ENCODE measurements around the gene CPEB2.

Gene CPEB2

GRCh38 chr4:15010038-15010585 is 7.8 kb downstream of the CPEB2 start:
- no peak for DNase-seq (ENCODE audit: low spot score)

DNA sequence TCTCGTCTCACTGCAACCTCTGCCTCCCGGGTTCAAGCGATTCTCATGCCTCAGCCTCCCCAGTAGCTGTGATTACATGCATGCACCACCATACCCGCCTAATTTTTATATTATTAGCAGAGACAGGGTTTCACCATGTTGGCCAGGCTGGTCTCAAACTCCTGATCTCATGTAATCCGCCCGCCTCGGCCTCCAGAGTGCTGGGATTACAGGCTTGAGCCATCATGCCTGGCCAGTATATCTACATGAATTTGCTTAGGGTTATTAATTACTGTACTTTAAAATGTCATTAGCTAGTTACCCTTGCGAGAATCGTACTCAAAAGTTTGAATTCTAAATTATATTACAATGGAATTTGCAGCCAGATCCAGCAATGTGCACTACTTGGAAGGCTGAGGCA is 8.9 kb downstream of the CPEB2 start:
- no peak for DNase-seq (ENCODE audit: low spot score)

GRCh38 chr4:15012017-15012788 is 9.9 kb downstream of the CPEB2 start:
- no peak for DNase-seq (ENCODE audit: low spot score)

- DNase-seq (ENCODE audit: low spot score) = no peak
Measured at GRCh38 chr4:15013585-15013984, 11.3 kb downstream of the CPEB2 start.

- no peak for DNase-seq (ENCODE audit: low spot score)
Measured at GRCh38 chr4:15015170-15015569, 12.9 kb downstream of the CPEB2 start.

DNA sequence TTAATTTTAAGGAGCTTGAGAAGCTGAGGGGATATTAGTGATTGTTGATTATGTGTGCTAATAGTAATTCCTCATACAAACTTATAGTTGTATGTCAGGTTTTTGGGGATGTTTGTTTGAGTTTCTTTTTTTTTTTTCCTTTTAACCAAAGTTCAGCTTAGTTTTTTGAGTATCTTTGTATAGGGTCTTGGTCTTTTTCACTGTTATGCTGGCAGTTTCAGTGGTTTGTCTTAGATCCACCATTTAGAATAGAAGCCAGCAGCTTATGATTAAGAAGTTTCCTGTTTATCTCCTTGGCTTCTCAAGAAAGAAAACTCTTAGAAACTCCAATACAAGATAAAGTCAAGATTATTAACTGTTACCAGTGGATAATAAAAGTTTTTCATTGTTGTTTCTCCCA is 16.1 kb downstream of the CPEB2 start:
- DNase-seq (ENCODE audit: low spot score) = no peak

GRCh38 chr4:15020502-15021286 is 18.4 kb downstream of the CPEB2 start:
- DNase-seq (ENCODE audit: low spot score) = no peak

- no peak for DNase-seq (ENCODE audit: low spot score)
Measured at GRCh38 chr4:15021311-15021710, 19.0 kb downstream of the CPEB2 start.

DNA sequence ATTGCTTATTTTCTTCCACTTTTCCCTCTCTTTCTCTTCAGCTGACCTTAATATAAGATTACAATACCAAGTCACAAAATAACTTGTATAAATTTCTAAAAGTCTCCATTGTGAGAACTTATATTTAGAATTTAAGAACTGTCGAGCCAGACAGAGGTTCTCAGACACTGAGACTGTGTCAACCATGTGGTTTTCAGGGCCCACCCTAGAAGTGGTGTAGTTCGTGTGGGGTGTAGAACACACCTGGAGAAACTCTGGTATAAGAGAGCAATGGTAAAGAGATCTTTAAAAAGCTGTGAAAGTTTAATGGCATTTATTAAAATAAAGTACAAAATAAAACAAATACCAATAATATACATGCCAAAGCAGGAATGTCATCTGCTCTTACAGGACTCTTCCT is 19.7 kb downstream of the CPEB2 start:
- no peak for DNase-seq (ENCODE audit: low spot score)

- DNase-seq (ENCODE audit: low spot score) = no peak
Measured at GRCh38 chr4:15024386-15024785, 22.1 kb downstream of the CPEB2 start.

- DNase-seq (ENCODE audit: low spot score) = no peak
Measured at GRCh38 chr4:15025693-15026092, 23.4 kb downstream of the CPEB2 start.

DNA sequence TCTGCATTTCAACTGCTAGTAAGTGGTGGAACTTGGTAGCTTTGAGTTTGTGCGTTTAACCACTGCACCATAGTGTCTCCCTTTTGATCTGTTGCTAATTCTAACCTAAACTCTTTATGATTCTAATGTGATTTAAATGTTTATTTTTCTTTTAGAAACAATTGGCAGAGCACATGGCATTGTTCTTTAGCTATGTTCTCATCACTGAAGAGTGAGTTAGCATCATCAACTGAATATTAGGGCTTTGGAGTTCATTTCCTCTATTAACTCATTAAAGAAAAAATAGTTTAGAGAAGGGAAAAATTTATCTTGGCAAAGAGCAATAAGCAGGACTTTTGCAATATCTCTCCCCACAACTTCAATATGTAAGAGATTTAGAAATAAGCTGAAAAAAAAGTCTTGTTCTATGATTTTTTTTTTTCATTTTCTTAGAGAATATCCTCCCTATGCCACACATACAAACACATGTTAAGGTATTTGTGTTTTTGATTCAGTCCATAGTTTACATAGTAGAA is 25.7 kb downstream of the CPEB2 start:
- no peak for DNase-seq (ENCODE audit: low spot score)

DNA sequence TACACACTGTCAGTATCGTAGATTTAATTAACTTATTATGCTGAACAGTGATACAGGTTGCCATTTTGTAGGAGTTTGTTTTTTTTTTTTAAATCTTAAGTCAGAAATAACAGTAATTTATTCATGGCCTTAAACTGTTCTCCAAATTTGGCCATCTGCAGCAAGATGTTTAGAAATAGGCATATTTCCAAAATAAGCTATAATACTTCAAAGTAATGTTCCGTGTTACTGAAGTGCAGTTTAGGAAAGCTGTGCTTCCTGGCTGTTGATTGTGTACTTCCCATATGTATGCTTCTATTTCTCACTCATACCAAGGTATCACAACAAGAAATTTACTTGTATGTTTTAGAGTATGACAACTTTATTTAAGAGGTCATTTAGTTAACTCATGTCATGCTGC is 28.9 kb downstream of the CPEB2 start:
- no peak for DNase-seq (ENCODE audit: low spot score)

DNA sequence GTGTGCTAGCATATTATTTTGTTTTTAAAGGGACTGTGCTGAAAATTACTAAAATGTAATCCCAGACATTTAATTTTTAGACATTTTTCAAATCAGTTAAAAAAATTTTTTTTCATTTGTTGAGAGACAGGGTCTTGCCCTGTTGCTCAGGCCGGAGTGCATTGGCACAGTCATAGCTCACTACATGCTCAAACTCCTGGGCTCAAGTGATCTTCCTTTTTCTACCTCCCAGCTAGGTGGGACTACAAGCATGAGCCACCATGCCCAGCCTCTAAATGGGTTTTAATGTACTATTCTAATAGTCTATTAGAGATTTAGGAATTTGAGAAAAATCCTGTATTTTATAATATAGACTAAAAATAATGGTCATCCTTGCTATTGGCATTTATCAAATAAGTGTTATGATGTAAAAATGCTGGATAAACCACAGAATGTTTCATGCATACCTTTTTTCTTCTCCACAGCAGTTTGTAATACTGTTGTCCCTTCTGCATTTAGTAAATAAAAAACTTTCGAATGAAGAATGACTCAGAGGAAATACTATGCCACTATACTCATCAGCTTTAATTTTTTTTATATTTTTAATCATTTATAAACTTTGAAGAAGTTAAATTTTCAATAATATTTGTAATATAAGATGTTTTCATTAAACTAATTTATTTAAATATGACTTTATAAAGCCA is 29.9 kb downstream of the CPEB2 start:
- no peak for DNase-seq (ENCODE audit: low spot score)

- DNase-seq (ENCODE audit: low spot score) = no peak
Measured at GRCh38 chr4:15034071-15034764, 31.9 kb downstream of the CPEB2 start.

DNA sequence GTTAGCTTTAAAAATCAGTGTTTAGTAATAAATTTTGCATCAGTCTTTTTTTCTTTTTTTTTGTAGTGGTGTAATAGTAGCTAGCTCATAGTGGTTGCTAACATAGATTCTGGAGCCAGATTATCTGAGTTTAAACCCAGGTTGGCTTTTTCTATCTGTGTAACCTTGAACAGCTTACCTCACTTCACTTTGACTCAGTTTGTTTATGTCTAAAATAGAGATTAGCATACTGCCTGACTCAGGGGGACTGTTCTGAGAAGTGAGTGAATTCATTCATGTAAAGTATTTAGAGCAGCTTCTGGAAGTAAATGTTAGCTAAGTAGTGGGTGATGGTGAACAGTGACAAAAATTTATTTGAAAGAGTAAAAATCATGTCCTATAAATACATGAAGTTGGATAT is 32.9 kb downstream of the CPEB2 start:
- no peak for DNase-seq (ENCODE audit: low spot score)

GRCh38 chr4:15037923-15038541 is 35.8 kb downstream of the CPEB2 start:
- DNase-seq (ENCODE audit: low spot score) = no peak

- no peak for DNase-seq (ENCODE audit: low spot score)
Measured at GRCh38 chr4:15040916-15041463, 38.7 kb downstream of the CPEB2 start.

DNA sequence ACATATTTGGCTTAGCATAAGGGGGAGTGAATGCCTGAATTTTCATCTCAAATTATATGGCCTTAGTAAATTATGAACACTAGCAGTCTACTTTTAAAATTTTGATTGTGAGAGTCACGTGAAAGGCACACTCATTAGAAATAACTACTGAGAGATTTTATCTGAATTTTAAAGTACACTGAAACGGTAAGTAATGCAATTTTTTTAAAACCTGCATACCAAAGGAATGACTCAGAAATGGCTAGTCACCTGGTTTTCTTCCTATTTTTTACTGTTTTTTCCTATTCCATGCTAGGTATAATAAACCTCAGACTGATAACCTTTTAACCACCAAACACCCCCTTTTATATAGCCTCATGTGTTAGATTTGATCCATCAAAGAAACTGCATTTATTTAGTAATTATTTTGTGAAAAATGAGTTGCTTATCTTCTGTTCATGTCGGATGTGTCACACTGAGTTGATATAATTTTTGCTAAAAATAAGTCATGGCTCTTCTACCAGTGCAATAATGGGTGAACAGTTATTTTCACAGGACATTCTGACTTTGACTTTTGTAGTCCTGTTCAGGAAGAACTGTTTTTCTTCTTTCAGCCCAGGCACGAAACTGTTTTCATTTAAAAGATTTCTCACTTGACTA is 40.4 kb downstream of the CPEB2 start:
- no peak for DNase-seq (ENCODE audit: low spot score)

DNA sequence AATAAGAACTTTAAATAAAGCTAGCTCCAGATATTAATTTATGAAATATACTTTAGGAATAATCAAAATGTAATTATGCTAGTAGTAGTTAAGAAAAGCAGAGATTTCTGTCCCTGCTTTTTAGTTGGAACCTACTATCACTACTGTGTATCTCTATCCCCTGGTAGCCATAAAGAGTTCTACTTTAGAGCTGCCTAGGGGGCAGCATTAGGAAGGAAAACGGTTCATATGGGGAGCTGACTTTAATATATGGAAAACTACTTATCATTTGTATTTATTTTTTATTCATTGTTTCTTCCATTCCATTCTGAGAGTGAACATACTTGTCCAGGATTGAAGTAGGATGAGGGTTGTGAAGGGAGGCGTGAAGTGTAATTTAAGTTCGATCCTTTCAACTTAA is 40.9 kb downstream of the CPEB2 start:
- peak; percentile 7 for DNase-seq (ENCODE audit: low spot score)

- DNase-seq (ENCODE audit: low spot score) = no peak
Measured at GRCh38 chr4:15043922-15044321, 41.6 kb downstream of the CPEB2 start.

Measured in hematopoietic multipotent progenitor cell treated with erythropoietin and hydrocortisone succinate and interleukin-3 and kit ligand, for 15 days (in vitro differentiated cells).